Loucy (cell line): ENCODE results near the gene MAP7D1.

Source experiments
- EZH2phosphoT487 ChIP-seq: fragments of 200-600 bp; IDR thresholded peaks from 2 replicates; pipeline ENCODE4 v1.6.1; 2018; ENCODE audit warnings: antibody characterized with exemption, mild to moderate bottlenecking, moderate library complexity, borderline replicate concordance
- TF ChIP-seq, protein P1 (sequence below): fragments of 200-600 bp; sonication (generic); conservative IDR thresholded peaks from 2 replicates; pipeline ENCODE4 v1.5.1; 2014; ENCODE audit warnings: mild to moderate bottlenecking, antibody characterized with exemption, low read length

DNA sequence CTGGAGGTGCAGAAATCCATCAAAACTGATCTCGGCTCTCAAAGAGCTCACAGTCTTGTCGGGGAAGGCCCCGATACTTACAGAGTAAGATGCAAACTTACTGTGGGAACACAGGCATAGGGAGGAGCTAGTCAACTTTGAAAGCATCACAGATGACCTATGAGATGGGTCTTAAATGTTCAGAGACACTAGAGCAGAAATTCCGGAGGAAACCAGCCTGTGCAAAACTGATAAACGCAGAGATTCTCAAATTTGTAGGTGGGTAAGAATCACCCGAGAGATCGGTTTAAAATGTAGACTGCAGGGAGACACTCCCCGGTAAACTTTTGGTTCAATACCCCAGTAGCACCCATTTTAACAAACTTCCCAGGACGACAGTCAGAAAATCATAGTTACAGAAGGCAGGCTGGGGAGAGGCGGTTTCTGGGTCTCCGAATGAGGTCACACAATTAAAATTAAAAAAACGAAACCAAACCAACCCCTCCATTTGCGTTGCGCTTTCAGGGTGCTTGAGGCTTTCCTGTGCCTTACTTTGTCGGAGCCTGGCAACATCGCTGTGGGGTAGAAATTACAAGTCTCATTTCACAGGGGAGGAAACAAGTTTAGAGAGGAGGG is 67.5 kb downstream of the MAP7D1 start:
- TF ChIP-seq, protein P1, sequence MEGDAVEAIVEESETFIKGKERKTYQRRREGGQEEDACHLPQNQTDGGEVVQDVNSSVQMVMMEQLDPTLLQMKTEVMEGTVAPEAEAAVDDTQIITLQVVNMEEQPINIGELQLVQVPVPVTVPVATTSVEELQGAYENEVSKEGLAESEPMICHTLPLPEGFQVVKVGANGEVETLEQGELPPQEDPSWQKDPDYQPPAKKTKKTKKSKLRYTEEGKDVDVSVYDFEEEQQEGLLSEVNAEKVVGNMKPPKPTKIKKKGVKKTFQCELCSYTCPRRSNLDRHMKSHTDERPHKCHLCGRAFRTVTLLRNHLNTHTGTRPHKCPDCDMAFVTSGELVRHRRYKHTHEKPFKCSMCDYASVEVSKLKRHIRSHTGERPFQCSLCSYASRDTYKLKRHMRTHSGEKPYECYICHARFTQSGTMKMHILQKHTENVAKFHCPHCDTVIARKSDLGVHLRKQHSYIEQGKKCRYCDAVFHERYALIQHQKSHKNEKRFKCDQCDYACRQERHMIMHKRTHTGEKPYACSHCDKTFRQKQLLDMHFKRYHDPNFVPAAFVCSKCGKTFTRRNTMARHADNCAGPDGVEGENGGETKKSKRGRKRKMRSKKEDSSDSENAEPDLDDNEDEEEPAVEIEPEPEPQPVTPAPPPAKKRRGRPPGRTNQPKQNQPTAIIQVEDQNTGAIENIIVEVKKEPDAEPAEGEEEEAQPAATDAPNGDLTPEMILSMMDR: no peak
- no peak for TF ChIP-seq EZH2phosphoT487
